Endothelial cell of umbilical vein (primary cell): ENCODE measurements around the gene ZNF326. TPM values are rescaled to one million over a fixed set of nuclear protein-coding genes. Genes with fewer than 3 reads are reported as not detected.

Source experiments
- BruUV-seq: library from RNA; stranded (reverse); fragments of 400-500 nt; replicated peaks from 2 replicates; lab custom pipeline; 2021; lab: Mats Ljungman, UMichigan
- CTCF ChIA-PET: fragments of 300-600, 350-600 bp; sonication (Branson Sonifier 250); formaldehyde crosslinking; loops from one replicate; lab custom pipeline; 2021; ENCODE audit warnings: antibody characterized with exemption, inconsistent platforms; lab: Charles Lee
- POLR2A ChIA-PET: fragments of 300-600, 350-600 bp; sonication (Branson Sonifier 250); formaldehyde crosslinking; loops from one replicate; lab custom pipeline; 2021; ENCODE audit warnings: antibody characterized with exemption, inconsistent platforms; lab: Charles Lee
- DNase-seq: peaks from one replicate; pipeline ENCODE4 v3.0.0-alpha.2; 2011; ENCODE audit warnings: low read depth, low spot score
- FAIRE-seq: peaks from 2 replicates; lab custom pipeline; 2011; peaks lifted over from hg19 to GRCh38; lab: Jason Lieb, UNC
- H2AFZ ChIP-seq: 2 replicates; pipeline ENCODE4 v1.6.0; 2012; ENCODE audit warnings: low read depth, low read length, control low read depth, inconsistent platforms
- H3K27ac ChIP-seq: 2 replicates; pipeline ENCODE4 v1.5.1; 2011; ENCODE audit warnings: low read depth, mild to moderate bottlenecking, control low read depth, low read length, moderate library complexity; ENCODE audit not compliant: insufficient read depth
- H3K27me3 ChIP-seq, 2 experiments: 2 replicates each; pipeline versions ENCODE4 v1.6.0 to v1.6.1; 2011; ENCODE audit warnings: low read length in 2 of 2, mixed read lengths in 1 of 2; ENCODE audit not compliant: control insufficient read depth in 2 of 2, insufficient read depth in 2 of 2
- H3K36me3 ChIP-seq, 2 experiments: 2 replicates in 1 of 2; 3 replicates in 1 of 2; pipeline ENCODE4 v1.5.1; 2011; ENCODE audit warnings: low read length in 2 of 2, mild to moderate bottlenecking in 1 of 2, moderate library complexity in 1 of 2; ENCODE audit not compliant: control insufficient read depth in 2 of 2, insufficient read depth in 2 of 2; ENCODE audit errors: extremely low read depth in 1 of 2
- H3K4me1 ChIP-seq: 3 replicates; pipeline ENCODE4 v1.5.1; 2011; ENCODE audit warnings: mild to moderate bottlenecking, low read length; ENCODE audit not compliant: control insufficient read depth, insufficient read depth; ENCODE audit errors: extremely low read depth
- H3K4me2 ChIP-seq: 2 replicates; pipeline ENCODE4 v1.6.1; 2011; ENCODE audit warnings: low read length, control low read depth, mixed read lengths; ENCODE audit not compliant: insufficient read depth
- H3K4me3 ChIP-seq, 3 experiments: fragments of 200-600 bp in 1 of 3; sonication (generic), shearing (Covaris generic) in 1 of 3; replicated peaks in 1 of 3; 2 replicates each; pipeline ENCODE4 v1.5.1; 2011 to 2016; ENCODE audit warnings: control low read depth in 3 of 3, low read length in 3 of 3, mild to moderate bottlenecking in 2 of 3, inconsistent platforms in 1 of 3, low read depth in 1 of 3, moderate library complexity in 1 of 3; ENCODE audit not compliant: insufficient read depth in 1 of 3
- H3K79me2 ChIP-seq: 2 replicates; pipeline ENCODE4 v1.6.0; 2012; ENCODE audit warnings: low read length, inconsistent platforms; ENCODE audit not compliant: control insufficient read depth, insufficient read depth
- H3K9ac ChIP-seq: replicated peaks from 2 replicates; pipeline ENCODE3; 2011; ENCODE audit warnings: low read length, control low read depth; ENCODE audit not compliant: insufficient read depth; ENCODE audit errors: extremely low read depth
- H3K9me1 ChIP-seq: replicated peaks from 3 replicates; pipeline ENCODE4 v1.6.0; 2011; ENCODE audit warnings: mild to moderate bottlenecking, low read length; ENCODE audit not compliant: control insufficient read depth, insufficient read depth; ENCODE audit errors: extremely low read depth
- H3K9me3 ChIP-seq: replicated peaks from 2 replicates; pipeline ENCODE4 v1.5.1; 2012; ENCODE audit warnings: low read length, inconsistent platforms; ENCODE audit not compliant: control insufficient read depth, insufficient read depth
- H4K20me1 ChIP-seq: replicated peaks from 2 replicates; pipeline ENCODE3; 2011; ENCODE audit warnings: mild to moderate bottlenecking, low read length; ENCODE audit not compliant: control insufficient read depth, insufficient read depth; ENCODE audit errors: extremely low read depth
- EZH2 ChIP-seq: IDR thresholded peaks from 2 replicates; pipeline ENCODE4 v1.6.1; 2012; ENCODE audit warnings: borderline replicate concordance, low read depth, mild to moderate bottlenecking, moderate library complexity, low read length, inconsistent platforms; ENCODE audit not compliant: severe bottlenecking
- FOS ChIP-seq: IDR thresholded peaks from 2 replicates; pipeline ENCODE4 v1.6.1; 2011; ENCODE audit warnings: mild to moderate bottlenecking, low read length, moderate library complexity, borderline replicate concordance; ENCODE audit not compliant: insufficient read depth
- GATA2 ChIP-seq: IDR thresholded peaks from 2 replicates; pipeline ENCODE4 v1.7.0; 2011; ENCODE audit warnings: low read depth, mild to moderate bottlenecking, moderate library complexity, mixed read lengths, low read length; ENCODE audit not compliant: insufficient read length, insufficient read depth
- JUN ChIP-seq: IDR thresholded peaks from 2 replicates; pipeline ENCODE4 v1.6.1; 2011; ENCODE audit warnings: borderline replicate concordance, low read depth; ENCODE audit not compliant: insufficient read length, insufficient read depth
- POLR2A ChIP-seq: IDR thresholded peaks from 2 replicates; pipeline ENCODE4 v1.6.1; 2012; ENCODE audit warnings: low read depth, mild to moderate bottlenecking, control low read depth, low read length
- dilution Hi-C: fragments of 300-500 bp; cut with MboI; formaldehyde crosslinking; loops from one replicate; pipeline ENCODE4 v1.15.0; 2019; ENCODE audit warnings: low sequenced_read_pairs; ENCODE audit not compliant: extremely low pct_ligation_motif_present
- intact Hi-C: fragments of 100-400 bp; cut with micrococcal nuclease; formaldehyde crosslinking; loops from one replicate; pipeline ENCODE4 v1.10.0; 2022
- polyA plus RNA-seq, 4 experiments: library from polyadenylated mRNA; depleted of rRNA in 3 of 4; stranded (reverse) in 3 of 4; unstranded in 1 of 4; fragments of >200 nt; gene quantifications; 2 replicates each; pipeline versions ENCODE4 v1.2.1 to v1.2.3, GENCODE V29; 2011 to 2012; ENCODE audit warnings: missing spikeins in 1 of 4
- total RNA-seq: library from RNA; stranded (reverse); gene quantifications from 2 replicates; pipeline ENCODE4 v1.2.3, GENCODE V29; 2021
- TF ChIP-seq, protein P1 (sequence below): IDR thresholded peaks from 2 replicates; pipeline ENCODE4 v1.6.1; 2011; ENCODE audit not compliant: insufficient read depth, insufficient read length

Gene ZNF326
- total and polyA plus RNA-seq, 2 donors (not counting 3 experiments of a cell fraction or from before 2014, with no cell fraction given) = 13.1 to 29.9 TPM

DNA sequence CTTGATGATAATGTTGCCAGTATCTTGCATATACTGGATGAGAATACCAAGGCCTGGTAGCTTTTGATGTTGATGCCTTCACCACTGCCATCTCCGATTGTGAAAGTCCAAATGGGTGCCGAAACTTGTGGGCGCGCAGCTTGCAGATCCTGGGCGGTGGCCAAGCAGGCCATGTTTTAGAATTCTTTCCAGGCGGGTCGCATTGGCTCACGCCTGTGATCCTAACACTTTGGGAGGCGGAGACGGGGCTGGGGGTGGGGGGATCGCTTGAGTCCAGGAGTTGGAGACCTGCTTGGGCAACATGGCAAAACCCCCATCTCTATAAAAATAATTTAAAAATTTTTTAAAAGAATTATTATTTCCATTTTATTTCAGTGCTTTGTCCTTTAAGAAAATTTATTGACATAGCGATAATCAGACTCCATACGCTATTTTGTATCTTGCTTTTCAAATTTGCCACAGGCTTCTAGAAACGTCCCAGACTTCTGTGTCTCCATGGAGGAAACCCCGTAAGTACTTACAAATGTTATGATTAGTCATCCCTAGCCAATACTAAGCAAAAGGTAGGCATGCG, 592 bp upstream of the ZNF326 start:
- no peaks in the 10 kb centered on the region for H3K27me3 ChIP-seq
- H3K79me2 ChIP-seq = peaks cover 43% of the 10 kb centered on the region
- H4K20me1 ChIP-seq = no peaks in the 10 kb centered on the region
- H3K4me3 ChIP-seq = peak overlapping the region; percentile 4 to 89 (median 71)
- TF ChIP-seq, protein P1, sequence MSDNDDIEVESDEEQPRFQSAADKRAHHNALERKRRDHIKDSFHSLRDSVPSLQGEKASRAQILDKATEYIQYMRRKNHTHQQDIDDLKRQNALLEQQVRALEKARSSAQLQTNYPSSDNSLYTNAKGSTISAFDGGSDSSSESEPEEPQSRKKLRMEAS = no peak
- TF ChIP-seq FOS = peak; percentile 65
- TF ChIP-seq JUN = peak; percentile 50
- no peak for TF ChIP-seq POLR2A
- TF ChIP-seq EZH2 = no peak
- TF ChIP-seq GATA2 = no peak
- H3K4me2 ChIP-seq = peak overlapping the region; percentile 77
- FAIRE-seq (no peak), DNase-seq (no peak)
- H2AFZ ChIP-seq = peak overlapping the region; percentile 70
- ChIA-PET CTCF (interaction anchor here (0.5 to 0.9 kb wide), 2 partner anchors 151 to 167 kb away, joined by 3 read pairs; no protein-coding TSS in a partner anchor), POLR2A (interaction anchor here (1.0 kb wide), 1 partner anchor 232 kb away, joined by 3 read pairs; no protein-coding TSS in a partner anchor)
- H3K36me3 ChIP-seq = no peaks in the 10 kb centered on the region
- peaks cover 19% of the 10 kb centered on the region for H3K4me1 ChIP-seq
- intact Hi-C loops = loop anchor here (2.0 to 5.0 kb wide), 5 partner anchors 152 to 472 kb away; partner anchors contain the start of genes LRRC8B and LRRC8D
- H3K27ac ChIP-seq = peak overlapping the region; percentile 94
- dilution Hi-C loops = no loop called here
- no peaks in the 10 kb centered on the region for H3K9me3 ChIP-seq
- BruUV-seq = TSS peak; percentile 58
- H3K9ac ChIP-seq = peak overlapping the region; percentile 100
- peaks cover 2% of the 10 kb centered on the region for H3K9me1 ChIP-seq
